GM19468 (cell line): Measurements from ENCODE around the gene DAD1.
"Not testable (repeated sequence)": the region's sequence is repeated elsewhere in the genome, so short reads cannot be mapped to it uniquely, and the experiment has no call there.

Experiments used
- ATAC-seq: cut with Tn5 transposase; IDR thresholded peaks from one replicate; pipeline ENCODE4 v1.9.1; 2021; ENCODE audit warnings: mild to moderate bottlenecking, moderate library complexity, moderate number of reproducible peaks; ENCODE audit not compliant: unreplicated experiment; ENCODE audit errors: extremely low read depth

The DAD1 gene

GRCh38 chr14:22600027-22600426, 11.0 kb upstream of the DAD1 start:
- no peak for ATAC-seq

DNA sequence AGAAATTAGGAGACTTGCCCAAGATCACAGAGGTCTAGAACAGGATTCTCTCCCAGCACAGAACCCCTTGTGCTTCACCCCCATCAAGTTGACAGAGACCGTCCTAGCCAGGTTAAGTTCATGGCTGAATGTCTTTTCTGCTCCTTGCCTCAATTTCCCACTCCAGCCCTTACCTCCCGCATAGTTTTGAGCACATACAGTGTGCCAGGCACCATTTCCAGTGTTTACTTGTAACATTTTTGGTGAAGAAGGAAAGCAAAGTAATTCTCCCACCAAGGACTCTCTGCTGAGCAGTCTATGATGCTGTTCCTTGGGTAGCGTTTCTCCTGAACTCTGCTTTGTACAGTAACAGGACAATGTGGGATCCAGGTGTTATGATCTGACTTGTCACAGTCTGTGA, 10.3 kb upstream of the DAD1 start:
- no peak for ATAC-seq

GRCh38 chr14:22598896-22599244, 9.8 kb upstream of the DAD1 start:
- no peak for ATAC-seq

- no peak for ATAC-seq
Observed at GRCh38 chr14:22598099-22598895, 9.3 kb upstream of the DAD1 start, which contains the start of gene ABHD4. Gene ABHD4 (plus strand): TSS chr14:22598300. CDS start chr14:22598307, 7 bp downstream.

DNA sequence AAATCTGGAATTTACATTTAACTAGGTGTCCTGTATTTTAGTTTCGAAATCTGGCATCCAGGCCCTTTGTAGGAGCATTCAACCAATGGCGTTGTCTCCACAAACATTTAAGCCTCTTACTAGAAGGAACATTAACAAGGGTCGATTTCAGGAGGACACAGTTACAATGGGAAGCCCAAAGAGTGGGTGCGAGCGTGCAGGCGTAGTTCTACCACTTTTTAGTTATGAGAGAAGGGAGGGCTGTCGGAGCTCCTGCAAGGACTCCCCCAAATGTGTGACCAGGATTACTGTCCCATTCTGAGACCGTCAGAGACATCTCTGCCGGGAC, 8.7 kb upstream of the DAD1 start:
- ATAC-seq = no peak

DNA sequence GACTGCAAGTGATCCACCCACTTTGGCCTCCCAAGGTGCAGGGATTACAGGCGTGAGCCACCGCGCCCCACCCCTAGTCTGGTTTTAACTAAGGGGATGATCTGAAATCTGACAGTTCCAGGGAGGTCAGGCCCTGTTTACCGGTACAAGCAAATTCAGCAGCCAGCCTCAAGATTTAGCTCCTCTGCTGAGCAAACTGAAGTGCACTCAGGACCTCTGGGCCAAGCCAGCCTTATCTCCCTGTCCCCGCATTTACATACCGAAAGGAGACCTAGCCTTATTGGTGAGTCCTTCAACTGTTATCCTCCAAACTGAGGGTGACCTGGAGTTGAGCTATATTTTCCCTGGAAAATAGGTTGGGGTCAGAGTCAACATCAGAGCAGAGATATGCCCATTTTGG, 8.2 kb upstream of the DAD1 start:
- no peak for ATAC-seq

- ATAC-seq = no peak
Observed at GRCh38 chr14:22596354-22596879, 7.4 kb upstream of the DAD1 start.

DNA sequence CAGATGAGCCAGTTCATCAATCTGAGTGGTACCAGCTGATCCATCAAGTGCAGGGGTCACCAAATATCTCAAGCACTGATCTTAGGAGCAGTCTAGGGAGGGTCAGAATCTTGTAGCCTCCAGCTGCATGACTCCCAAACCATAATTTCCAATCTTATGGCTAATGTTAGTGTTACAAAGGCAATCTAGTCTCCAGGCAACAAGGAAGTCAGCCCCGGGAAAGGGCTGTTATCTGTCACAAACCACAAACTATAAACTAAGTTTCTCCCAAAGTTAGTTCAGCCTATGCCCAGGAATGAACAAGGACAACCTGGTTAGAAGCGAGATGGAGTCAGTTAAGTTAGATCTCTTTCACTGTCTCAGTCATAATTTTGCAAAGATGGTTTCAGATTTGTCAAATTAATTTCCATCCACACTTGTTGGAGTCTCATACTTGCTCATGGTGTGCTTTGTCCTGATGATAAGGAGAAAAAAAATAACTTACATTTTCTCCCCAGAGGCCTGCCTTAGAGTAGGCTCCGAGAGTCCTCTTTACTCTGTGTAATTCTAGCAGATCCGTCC, 5.2 kb upstream of the DAD1 start:
- no peak for ATAC-seq

GRCh38 chr14:22593601-22594000, 4.6 kb upstream of the DAD1 start:
- ATAC-seq = no peak

DNA sequence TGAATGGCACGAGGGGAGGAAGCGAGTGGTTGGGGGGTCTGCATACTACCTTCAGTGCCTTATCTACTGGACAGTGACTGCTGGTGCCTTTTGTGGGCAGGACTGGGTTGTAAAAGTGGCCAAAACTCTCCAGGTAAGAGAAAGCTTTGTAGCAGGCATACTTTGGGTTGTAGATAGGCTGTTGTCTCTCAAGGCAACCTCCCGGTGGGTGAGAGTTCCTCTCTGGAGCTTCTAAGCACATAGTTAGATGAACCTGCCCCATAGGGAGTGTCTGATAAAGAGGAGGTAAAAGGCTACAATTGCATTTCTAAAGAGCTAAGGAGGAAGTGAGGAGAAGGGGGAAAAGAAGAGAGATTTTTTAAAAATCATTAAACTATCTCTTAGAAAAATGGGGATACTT, 4.2 kb upstream of the DAD1 start:
- ATAC-seq = no peak

DNA sequence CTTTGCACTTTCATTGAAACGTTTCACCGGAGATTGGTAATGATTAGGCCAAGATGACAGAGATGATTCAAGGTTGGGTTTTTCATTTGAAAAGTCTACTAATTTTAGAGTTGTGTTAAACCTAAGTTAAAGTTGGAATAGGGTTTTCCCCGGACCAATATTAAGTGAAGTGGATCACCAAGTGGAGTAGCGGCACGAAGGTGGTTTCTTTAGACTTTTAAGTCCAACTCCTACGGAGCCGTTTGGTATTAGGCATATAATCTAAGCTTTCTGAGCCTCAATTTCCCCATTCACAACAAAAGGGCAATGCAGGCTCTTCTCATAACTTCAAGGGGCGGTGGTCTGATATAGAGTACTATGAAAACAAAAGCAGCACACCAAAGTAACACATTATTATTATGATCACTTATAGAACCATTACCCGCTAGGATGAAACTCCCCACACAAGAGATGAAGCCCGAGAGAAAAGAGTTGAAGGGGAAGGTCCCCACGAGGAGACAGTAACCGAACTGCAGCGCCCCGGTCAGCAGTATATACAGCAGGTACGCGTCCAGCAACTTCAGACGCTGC, 413 bp downstream of the DAD1 start:
- ATAC-seq = no peak

- not testable (repeated sequence) for ATAC-seq
Observed at GRCh38 chr14:22587677-22588422, 1.2 kb downstream of the DAD1 start.

GRCh38 chr14:22587247-22587646, 1.8 kb downstream of the DAD1 start:
- no peak for ATAC-seq

DNA sequence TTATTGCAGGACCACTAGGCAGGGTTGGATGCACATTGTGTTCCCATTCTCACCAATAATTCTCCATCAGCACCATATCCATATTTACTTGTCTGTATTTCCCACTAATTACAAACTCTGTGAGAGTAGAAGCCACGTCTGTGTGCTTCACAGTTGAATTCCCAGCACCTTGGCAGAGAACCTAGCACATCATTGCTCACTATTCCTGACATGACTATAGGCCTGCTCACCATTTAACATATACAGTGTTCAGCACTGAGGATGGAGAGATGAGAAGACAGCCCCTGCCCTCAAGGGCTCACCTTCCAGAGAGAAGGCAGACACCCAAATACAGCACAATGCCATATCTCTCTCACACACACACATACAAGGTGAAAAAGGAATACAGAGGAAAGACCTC, 5.0 kb downstream of the DAD1 start:
- ATAC-seq = no peak

DNA sequence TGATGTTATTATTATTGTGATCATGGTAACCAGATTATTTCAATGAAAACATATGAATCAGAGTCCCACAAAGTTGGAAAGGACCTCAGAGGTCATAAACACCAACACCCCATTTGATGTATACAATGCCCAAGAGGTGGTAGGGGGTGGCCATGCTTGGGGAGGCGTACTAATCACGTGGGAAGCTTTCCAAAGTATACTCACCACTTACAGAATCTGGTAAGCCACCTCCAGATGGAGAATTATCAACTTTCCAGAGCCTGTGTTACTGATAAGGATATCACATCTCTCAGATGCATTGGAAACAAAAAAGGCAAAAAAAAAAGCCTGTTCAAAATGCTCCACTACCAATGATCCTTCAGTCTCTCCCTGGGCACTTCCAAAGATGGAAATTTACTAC, 8.4 kb downstream of the DAD1 start:
- ATAC-seq = no peak

GRCh38 chr14:22579881-22580280, 9.1 kb downstream of the DAD1 start:
- no peak for ATAC-seq

DNA sequence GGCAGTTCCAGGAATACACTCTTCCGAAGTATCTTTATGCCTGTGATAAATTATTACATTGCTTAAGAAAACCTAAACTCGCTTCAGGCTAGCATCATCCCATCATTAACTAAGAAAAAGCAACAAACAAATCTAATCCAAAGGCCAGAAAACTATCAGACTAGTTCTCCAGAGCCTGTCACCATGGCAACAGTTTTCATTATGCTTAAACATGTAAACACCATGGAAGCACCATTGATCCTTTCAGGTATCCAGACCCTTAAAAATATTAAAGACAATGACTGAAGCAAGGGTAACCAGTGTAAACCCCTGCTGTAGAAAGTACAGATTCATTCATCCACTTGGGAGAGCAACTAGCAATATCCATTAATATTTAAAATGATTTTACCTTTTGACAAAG, 9.8 kb downstream of the DAD1 start:
- no peak for ATAC-seq

GRCh38 chr14:22577334-22577908, 11.6 kb downstream of the DAD1 start:
- ATAC-seq = no peak

GRCh38 chr14:22573804-22574203, 15.2 kb downstream of the DAD1 start:
- ATAC-seq = no peak

- no peak for ATAC-seq
Observed at GRCh38 chr14:22572562-22573058, 16.4 kb downstream of the DAD1 start.
